GM11168 (cell line): Measurements from ENCODE around the gene MKLN1.
"Not testable (repeated sequence)": the region's sequence is repeated elsewhere in the genome, so short reads cannot be mapped to it uniquely, and the experiment has no call there.

Experiments
- in situ Hi-C: fragments of 300-500 bp; cut with MboI; formaldehyde crosslinking; loops from one replicate; pipeline ENCODE4 v1.12.0; 2022; ENCODE audit warnings: low sequenced_read_pairs; ENCODE audit not compliant: unreplicated experiment

Gene MKLN1

GRCh38 chr7:131449373-131449902 lies 121.8 kb downstream of the MKLN1 start:
- in situ Hi-C loops, result no loop called here

GRCh38 chr7:131454498-131454897 lies 126.8 kb downstream of the MKLN1 start:
- in situ Hi-C loops, result no loop called here

- in situ Hi-C loops, result no loop called here
Measured at GRCh38 chr7:131455001-131455400, 127.3 kb downstream of the MKLN1 start.

GRCh38 chr7:131455546-131455945 lies 127.9 kb downstream of the MKLN1 start:
- in situ Hi-C loops, result no loop called here

- in situ Hi-C loops, result no loop called here
Measured at GRCh38 chr7:131456338-131456737, 128.7 kb downstream of the MKLN1 start.

- in situ Hi-C loops, result no loop called here
Measured at GRCh38 chr7:131459256-131459655, 131.6 kb downstream of the MKLN1 start.

GRCh38 chr7:131462059-131462458 lies 134.4 kb downstream of the MKLN1 start:
- in situ Hi-C loops, result no loop called here

- in situ Hi-C loops, result not testable (repeated sequence)
Measured at GRCh38 chr7:131462715-131463114, 135.0 kb downstream of the MKLN1 start.

- in situ Hi-C loops, result no loop called here
Measured at GRCh38 chr7:131466735-131467365, 139.2 kb downstream of the MKLN1 start.

- in situ Hi-C loops, result no loop called here
Measured at GRCh38 chr7:131467788-131468187, 140.1 kb downstream of the MKLN1 start.

GRCh38 chr7:131471250-131472004 lies 143.8 kb downstream of the MKLN1 start:
- in situ Hi-C loops, result no loop called here

- in situ Hi-C loops, result no loop called here
Measured at GRCh38 chr7:131476740-131477139, 149.1 kb downstream of the MKLN1 start.

GRCh38 chr7:131480384-131481315 lies 153.0 kb downstream of the MKLN1 start:
- in situ Hi-C loops, result no loop called here

- in situ Hi-C loops, result no loop called here
Measured at GRCh38 chr7:131482800-131483199, 155.1 kb downstream of the MKLN1 start.

GRCh38 chr7:131483586-131483985 lies 155.9 kb downstream of the MKLN1 start:
- in situ Hi-C loops, result no loop called here

GRCh38 chr7:131486346-131486745 lies 158.7 kb downstream of the MKLN1 start:
- in situ Hi-C loops, result no loop called here

GRCh38 chr7:131487217-131487616 lies 159.5 kb downstream of the MKLN1 start:
- in situ Hi-C loops, result no loop called here

GRCh38 chr7:131488361-131488760 lies 160.7 kb downstream of the MKLN1 start:
- in situ Hi-C loops, result no loop called here

GRCh38 chr7:131489196-131489595 lies 161.5 kb downstream of the MKLN1 start:
- in situ Hi-C loops, result no loop called here

GRCh38 chr7:131489881-131490280 lies 162.2 kb downstream of the MKLN1 start:
- in situ Hi-C loops, result no loop called here

GRCh38 chr7:131493081-131493480 lies 165.4 kb downstream of the MKLN1 start:
- in situ Hi-C loops, result no loop called here
